ENCODE results near the gene C13orf42. TPM values are rescaled to one million over a fixed set of nuclear protein-coding genes. Genes with fewer than 3 reads are reported as not detected.

The C13orf42 gene
- total RNA-seq, 1 experiment from 2014 or later = not detected

DNA sequence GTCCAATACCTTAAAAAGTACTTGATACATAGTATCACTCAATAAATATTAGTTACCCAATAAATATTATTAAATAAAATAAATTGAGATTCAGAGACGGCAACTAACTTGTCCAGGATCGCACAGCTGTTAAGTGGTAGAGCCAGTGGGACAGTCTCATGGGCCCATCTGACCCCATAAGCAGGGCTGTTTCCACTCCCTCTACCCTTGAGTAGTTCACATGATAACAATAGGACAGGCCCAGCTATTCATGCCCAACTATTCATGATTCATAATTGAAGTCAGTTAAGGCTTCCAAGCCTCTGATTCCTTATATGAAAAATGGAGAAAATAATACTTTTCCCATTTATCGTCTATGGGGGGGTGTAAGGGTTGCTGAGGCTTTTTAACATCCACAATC is 78.2 kb downstream of the C13orf42 start:
- Mint-ChIP-seq H3K9me3 (ENCODE audit: low read depth, unreplicated experiment) (no peaks in the 10 kb centered on the region), H3K4me1 (ENCODE audit: low read depth, unreplicated experiment) (no peaks in the 10 kb centered on the region), H3K27me3 (ENCODE audit: unreplicated experiment) (no peaks in the 10 kb centered on the region), H3K4me3 (ENCODE audit: low read depth, unreplicated experiment) (no peak overlapping the region), H3K27ac (ENCODE audit: unreplicated experiment) (no peak overlapping the region), H3K36me3 (ENCODE audit: insufficient read depth, unreplicated experiment) (no peaks in the 10 kb centered on the region)
- CTCF ChIA-PET = no interaction called here
- no TSS peak for BruUV-seq (replicated peaks)
- TF ChIP-seq CTCF (IDR thresholded peaks at IDR 0.05; ENCODE audit: unreplicated experiment) = no peak
- no peak for DNase-seq
- intact Hi-C loops (cut with micrococcal nuclease; ENCODE audit: unreplicated experiment) = no loop called here

Other genes with a start within 250 kb of the C13orf42 start
- gene RNASEH2B, start 201.5 kb downstream of the C13orf42 start, total RNA-seq (2022) = 24.2 and 28.1 TPM in 2 replicates
- gene FAM124A, start 111.1 kb upstream of the C13orf42 start, total RNA-seq (2022) = 0.12 and 0.39 TPM in 2 replicates
- not detected in 2 replicates for gene SERPINE3, start 228.4 kb upstream of the C13orf42 start, total RNA-seq (2022)

Data from Calu3 (cell line).